SK-N-SH (cell line): ENCODE measurements around the gene YWHAH. TPM values are rescaled to one million over a fixed set of nuclear protein-coding genes. Genes with fewer than 3 reads are reported as not detected.
A peak's percentile ranks its signal among the peaks of the same experiment; 100 is the strongest.

Source experiments
- CTCF ChIA-PET: fragments of 300-600, 350-600 bp; formaldehyde crosslinking; extraction: SDS; loops from one replicate; lab custom pipeline; 2021; lab: Yijun Ruan, JAX
- POLR2A ChIA-PET: fragments of 350-600 bp; sonication (Branson Sonifier 250); formaldehyde crosslinking; extraction: SDS; loops from one replicate; lab custom pipeline; 2020; ENCODE audit warnings: antibody characterized with exemption, inconsistent platforms; lab: Yijun Ruan, JAX
- DNase-seq: peaks from one replicate; pipeline ENCODE4 v3.0.0; 2012
- H2AFZ ChIP-seq: fragments of 200-600 bp; sonication (generic); 2 replicates; pipeline ENCODE4 v1.8.1; 2016; ENCODE audit warnings: antibody characterized with exemption, mild to moderate bottlenecking, low read depth
- H3F3A ChIP-seq: fragments of 200-600 bp; sonication (generic); replicated peaks from 2 replicates; pipeline ENCODE3; 2016; ENCODE audit warnings: antibody characterized with exemption, mild to moderate bottlenecking; ENCODE audit not compliant: insufficient read depth
- H3K27ac ChIP-seq, 2 experiments: fragments of 200-500 bp in 1 of 2; fragments of 200-600 bp in 1 of 2; sonication (Bioruptor generic) in 1 of 2; sonication (generic), shearing (Covaris generic) in 1 of 2; 2 replicates each; pipeline versions ENCODE4 v1.5.1 to v1.6.1; 2014 to 2016; ENCODE audit warnings: low read depth in 2 of 2, inconsistent platforms in 1 of 2, low read length in 1 of 2, mild to moderate bottlenecking in 1 of 2, mixed read lengths in 1 of 2
- H3K27me3 ChIP-seq: fragments of 200-600 bp; sonication (generic), shearing (Covaris generic); 2 replicates; pipeline ENCODE4 v1.6.1; 2016; ENCODE audit warnings: mixed run types; ENCODE audit not compliant: insufficient read depth
- H3K36me3 ChIP-seq, 2 experiments: fragments of 200-500 bp in 1 of 2; fragments of 200-600 bp in 1 of 2; sonication (Bioruptor generic) in 1 of 2; sonication (generic) in 1 of 2; replicated peaks in 1 of 2; 2 replicates each; pipeline versions ENCODE3 to v1.5.1; 2014 to 2016; ENCODE audit warnings: low read length in 1 of 2, mild to moderate bottlenecking in 1 of 2; ENCODE audit not compliant: insufficient read depth in 2 of 2, control insufficient read depth in 1 of 2
- H3K4me1 ChIP-seq, 2 experiments: fragments of 200-500 bp in 1 of 2; fragments of 200-600 bp in 1 of 2; sonication (Bioruptor generic) in 1 of 2; sonication (generic), shearing (Covaris generic) in 1 of 2; 2 replicates each; pipeline versions ENCODE4 v1.5.1 to v1.6.1; 2014 to 2016; ENCODE audit warnings: low read depth in 1 of 2, low read length in 1 of 2, mixed run types in 1 of 2; ENCODE audit not compliant: insufficient read depth in 2 of 2, control insufficient read depth in 1 of 2
- H3K4me2 ChIP-seq: fragments of 200-600 bp; sonication (generic), shearing (Covaris generic); 2 replicates; pipeline ENCODE4 v1.6.1; 2017; ENCODE audit warnings: mixed run types
- H3K4me3 ChIP-seq, 2 experiments: fragments of 200-500 bp in 1 of 2; fragments of 200-600 bp in 1 of 2; sonication (Bioruptor generic) in 1 of 2; sonication (generic), shearing (Covaris generic) in 1 of 2; 2 replicates each; pipeline versions ENCODE4 v1.5.1 to v1.8.1; 2014 to 2016; ENCODE audit warnings: low read depth in 2 of 2, inconsistent platforms in 1 of 2, low read length in 1 of 2, mild to moderate bottlenecking in 1 of 2, mixed read lengths in 1 of 2, moderate library complexity in 1 of 2
- H3K79me2 ChIP-seq: fragments of 200-600 bp; sonication (generic); 2 replicates; pipeline ENCODE4 v1.8.1; 2017; ENCODE audit warnings: mild to moderate bottlenecking; ENCODE audit not compliant: insufficient read depth
- H3K9ac ChIP-seq: fragments of 200-600 bp; sonication (generic); 2 replicates; pipeline ENCODE4 v1.6.1; 2017; ENCODE audit warnings: mixed run types
- H3K9me2 ChIP-seq: fragments of 200-600 bp; sonication (generic); 2 replicates; pipeline ENCODE4 v1.6.1; 2017; ENCODE audit warnings: mixed run types
- H3K9me3 ChIP-seq: fragments of 200-600 bp; sonication (generic); 2 replicates; pipeline ENCODE4 v1.6.1; 2017; ENCODE audit warnings: mixed run types, mild to moderate bottlenecking, moderate library complexity
- H4K20me1 ChIP-seq: fragments of 200-600 bp; sonication (generic); 2 replicates; pipeline ENCODE4 v1.6.1; 2017; ENCODE audit warnings: mild to moderate bottlenecking, mixed run types; ENCODE audit not compliant: insufficient read depth
- CTCF ChIP-seq: fragments of 200-600 bp; sonication (generic); IDR thresholded peaks from 2 replicates; pipeline ENCODE4 v1.6.1; 2017; ENCODE audit warnings: antibody characterized with exemption, mild to moderate bottlenecking, moderate library complexity
- ELF1 ChIP-seq: IDR thresholded peaks from 2 replicates; pipeline ENCODE4 v1.4.0; 2012
- EP300 ChIP-seq, 2 experiments: IDR thresholded peaks; 2 replicates each; pipeline versions ENCODE4 v1.4.0 to v1.6.1; 2012; ENCODE audit warnings: borderline replicate concordance in 1 of 2, low read depth in 1 of 2, low read length in 1 of 2
- FOXJ3 ChIP-seq: sonication (generic); formaldehyde crosslinking; IDR thresholded peaks from 2 replicates; pipeline ENCODE4 v1.5.1; 2020; ENCODE audit warnings: mild to moderate bottlenecking, missing genetic modification reagents
- FOXM1 ChIP-seq: IDR thresholded peaks from 2 replicates; pipeline ENCODE4 v1.4.0; 2012; ENCODE audit warnings: low read depth, mild to moderate bottlenecking
- GABPA ChIP-seq: IDR thresholded peaks from 2 replicates; pipeline ENCODE4 v1.4.0; 2012; ENCODE audit warnings: low read depth, mild to moderate bottlenecking
- JUND ChIP-seq: IDR thresholded peaks from 2 replicates; pipeline ENCODE4 v1.4.0; 2012
- POLR2AphosphoS5 ChIP-seq: IDR thresholded peaks from 2 replicates; pipeline ENCODE4 v1.6.1; 2012; ENCODE audit warnings: low read depth, low read length
- RAD21 ChIP-seq: IDR thresholded peaks from 2 replicates; pipeline ENCODE4 v1.6.1; 2012; ENCODE audit warnings: mild to moderate bottlenecking, low read length
- RCOR1 ChIP-seq: fragments of 150-350 bp; IDR thresholded peaks from 2 replicates; pipeline ENCODE4 v1.6.1; 2017; ENCODE audit warnings: antibody characterized with exemption, low read length
- REST ChIP-seq: IDR thresholded peaks from 2 replicates; pipeline ENCODE4 v1.6.1; 2012; ENCODE audit warnings: mild to moderate bottlenecking, low read depth, low read length, moderate library complexity
- RXRA ChIP-seq: IDR thresholded peaks from 2 replicates; pipeline ENCODE4 v1.4.0; 2012; ENCODE audit warnings: low read depth, mild to moderate bottlenecking, borderline replicate concordance
- SMC3 ChIP-seq: IDR thresholded peaks from 2 replicates; pipeline ENCODE4 v1.6.1; 2012; ENCODE audit warnings: low read depth, low read length, improper control_type of control experiment
- TAF1 ChIP-seq: IDR thresholded peaks from 2 replicates; pipeline ENCODE4 v1.6.1; 2012; ENCODE audit warnings: low read depth, mild to moderate bottlenecking, low read length, moderate library complexity, borderline replicate concordance
- TCF12 ChIP-seq: IDR thresholded peaks from 2 replicates; pipeline ENCODE4 v1.4.0; 2012
- USF2 ChIP-seq: fragments of 150-350 bp; IDR thresholded peaks from 2 replicates; pipeline ENCODE4 v1.6.1; 2017; ENCODE audit warnings: antibody characterized with exemption, low read length, low read depth, borderline replicate concordance
- YY1 ChIP-seq: IDR thresholded peaks from 2 replicates; pipeline ENCODE4 v1.4.0; 2012; ENCODE audit warnings: low read depth, mild to moderate bottlenecking
- ZBTB33 ChIP-seq: IDR thresholded peaks from 2 replicates; pipeline ENCODE4 v1.4.0; 2012; ENCODE audit warnings: low read depth, borderline replicate concordance
- WGBS: methylation state at CpG from one replicate; pipeline ENCODE4 v1.1.6; 2017; ENCODE audit warnings: low lambda C conversion rate; 5-methylcytosine and 5-hydroxymethylcytosine counted together
- polyA plus RNA-seq, 3 experiments: library from polyadenylated mRNA; depleted of rRNA; stranded (reverse); fragments of >200 nt; gene quantifications; 2 replicates each; pipeline ENCODE4 v1.2.3, GENCODE V29; 2012

Gene YWHAH
- polyA plus RNA-seq, 1 of the 3 experiments (the other 2 are of a cell fraction), result 102 TPM

- 32% methylated on average over 2 of the region's 2 CpGs for WGBS
- Histone ChIP-seq H3F3A (peaks cover 26% of the 10 kb centered on the region), H3K4me1 (peaks cover 21 to 34% of the 10 kb centered on the region in 2 experiments), H3K27me3 (no peaks in the 10 kb centered on the region), H3K36me3 (peaks cover 22 to 38% of the 10 kb centered on the region in 2 experiments), H3K9me2 (no peaks in the 10 kb centered on the region), H3K79me2 (peaks cover 77% of the 10 kb centered on the region), H3K27ac (peak overlapping the region in 1 of 2 experiments; percentile 23; a peak in 3 of 4 replicates), H2AFZ (no peak overlapping the region), H3K4me2 (peak overlapping the region; percentile 97), H4K20me1 (peaks cover 67% of the 10 kb centered on the region), H3K9me3 (no peaks in the 10 kb centered on the region), H3K9ac (0 out of 2 replicates have a peak overlapping the region, but pooled peaks have one; percentile 98), H3K4me3 (peak overlapping the region in 1 of 2 experiments; percentile 98; a peak in 1 of 4 replicates)
- CTCF ChIA-PET, result interaction anchor here (0.8 to 4.3 kb wide), 13 partner anchors 9 to 164 kb away, joined by 3 to 17 read pairs (median 4); no protein-coding TSS in a partner anchor
- no peak for TF ChIP-seq RXRA
- no peak for TF ChIP-seq REST
- TF ChIP-seq FOXM1, result no peak
- TF ChIP-seq TAF1, result no peak
- TF ChIP-seq CTCF, result peak; percentile 51
- no peak for TF ChIP-seq FOXJ3 (CRISPR knock-in tag)
- no peak for TF ChIP-seq ZBTB33
- TF ChIP-seq POLR2AphosphoS5, result no peak
- no peak for TF ChIP-seq USF2
- TF ChIP-seq EP300 (IDR thresholded peaks at IDR 0.05; ENCODE audit: borderline replicate concordance in 1 of 2, low read depth in 1 of 2, low read length in 1 of 2), result no peak
- TF ChIP-seq TCF12, result no peak
- no peak for TF ChIP-seq ELF1
- no peak for TF ChIP-seq RCOR1
- TF ChIP-seq SMC3, result peak; percentile 57
- TF ChIP-seq GABPA, result no peak
- TF ChIP-seq RAD21, result peak; percentile 78
- no peak for TF ChIP-seq YY1
- TF ChIP-seq JUND, result no peak
- no peak for DNase-seq
- POLR2A ChIA-PET, result no interaction called here
Measured at GRCh38 chr22:31947296-31947695, 3.0 kb downstream of the YWHAH start.
